Activated CD4-positive, alpha-beta memory T cell treated with anti-CD3 and anti-CD28 coated beads, Interleukin-2, amount 10 ng/mL, durations not matched to agents 7 days and 5 days (primary cell): ENCODE data around the gene CXADR. TPM values are rescaled to one million over a fixed set of nuclear protein-coding genes. Genes with fewer than 3 reads are reported as not detected.
"Not testable (repeated sequence)": the region's sequence is repeated elsewhere in the genome, so short reads cannot be mapped to it uniquely, and the experiment has no call there.

ENCODE experiments used
- CTCF ChIA-PET: fragments of 350-600 bp; sonication (Branson Sonifier 250); formaldehyde crosslinking; loops from one replicate; lab custom pipeline; 2021; ENCODE audit warnings: antibody characterized with exemption, inconsistent platforms; lab: Charles Lee
- POLR2A ChIA-PET: fragments of 350-600 bp; sonication (Branson Sonifier 250); formaldehyde crosslinking; loops from one replicate; lab custom pipeline; 2021; ENCODE audit warnings: antibody characterized with exemption; lab: Charles Lee
- DNase-seq: peaks from one replicate; pipeline ENCODE4 v3.0.0-alpha.2; 2020
- H3K27ac Mint-ChIP-seq: one replicate; pipeline ENCODE4 v1.8.0; 2021; ENCODE audit warnings: mild to moderate bottlenecking, mixed read lengths
- H3K27me3 Mint-ChIP-seq: one replicate; pipeline ENCODE4 v1.8.0; 2021; ENCODE audit warnings: mixed read lengths
- H3K36me3 Mint-ChIP-seq: one replicate; pipeline ENCODE4 v1.8.0; 2021; ENCODE audit warnings: low read depth, mixed read lengths
- H3K4me1 Mint-ChIP-seq: one replicate; pipeline ENCODE4 v1.8.0; 2021; ENCODE audit warnings: mixed read lengths
- H3K4me3 Mint-ChIP-seq: one replicate; pipeline ENCODE4 v1.8.0; 2021; ENCODE audit warnings: mild to moderate bottlenecking, mixed read lengths
- H3K9me3 Mint-ChIP-seq: one replicate; pipeline ENCODE4 v1.8.0; 2021; ENCODE audit warnings: mixed read lengths
- total RNA-seq, 2 experiments: library from RNA; stranded (reverse); gene quantifications; one replicate each; pipeline ENCODE4 v1.2.3, GENCODE V29; 2021

Gene CXADR
- total RNA-seq, 2 experiments from 2014 or later: 0.55 to 0.65 TPM

- Mint-ChIP-seq H3K27ac (peak overlapping the region; percentile 32), H3K4me1 (peaks cover 34% of the 10 kb centered on the region)
- POLR2A ChIA-PET, H3K4me3 Mint-ChIP-seq, H3K9me3 Mint-ChIP-seq, H3K27me3 Mint-ChIP-seq, DNase-seq, H3K36me3 Mint-ChIP-seq, CTCF ChIA-PET: not testable (repeated sequence)
Observed at GRCh38 chr21:17489565-17489964, 23.3 kb upstream of the CXADR start.

- no peaks in the 10 kb centered on the region for H3K36me3 Mint-ChIP-seq
- DNase-seq: peak; percentile 17
- H3K27me3 Mint-ChIP-seq: no peaks in the 10 kb centered on the region
- peaks cover 34% of the 10 kb centered on the region for H3K4me1 Mint-ChIP-seq
- ChIA-PET POLR2A (no interaction called here), CTCF (interaction anchor here (1.1 to 2.2 kb wide), 3 partner anchors 20 to 105 kb away, joined by 3 to 5 read pairs (median 3); no protein-coding TSS in a partner anchor)
- H3K4me3 Mint-ChIP-seq: no peak overlapping the region
- H3K27ac Mint-ChIP-seq: peak overlapping the region; percentile 47
- H3K9me3 Mint-ChIP-seq: no peaks in the 10 kb centered on the region
Observed at GRCh38 chr21:17491716-17492414, 21.0 kb upstream of the CXADR start.

- H3K27me3 Mint-ChIP-seq: peaks cover 3% of the 10 kb centered on the region
- CTCF ChIA-PET: interaction anchor here (1.1 to 1.5 kb wide), 2 partner anchors 24 to 106 kb away, joined by 3 read pairs; no protein-coding TSS in a partner anchor
Observed at GRCh38 chr21:17492415-17493168, 20.3 kb upstream of the CXADR start.

GRCh38 chr21:17494051-17494450 is 18.8 kb upstream of the CXADR start:
- no peak overlapping the region for H3K4me3 Mint-ChIP-seq
- POLR2A ChIA-PET: no interaction called here
- no peak overlapping the region for H3K27ac Mint-ChIP-seq

More at GRCh38 chr21:17492415-17493168, 20.3 kb upstream of the CXADR start:
- Mint-ChIP-seq H3K9me3 (no peaks in the 10 kb centered on the region), H3K27ac (no peak overlapping the region), H3K4me1 (peaks cover 34% of the 10 kb centered on the region), H3K4me3 (no peak overlapping the region), H3K36me3 (no peaks in the 10 kb centered on the region)
- DNase-seq: no peak
- POLR2A ChIA-PET: no interaction called here

GRCh38 chr21:17495680-17496079 is 17.2 kb upstream of the CXADR start:
- no peaks in the 10 kb centered on the region for H3K9me3 Mint-ChIP-seq
- no peak overlapping the region for H3K27ac Mint-ChIP-seq
- no peak overlapping the region for H3K4me3 Mint-ChIP-seq
- no peaks in the 10 kb centered on the region for H3K36me3 Mint-ChIP-seq
- H3K27me3 Mint-ChIP-seq: peaks cover 5% of the 10 kb centered on the region
- DNase-seq: no peak
- peaks cover 15% of the 10 kb centered on the region for H3K4me1 Mint-ChIP-seq
- CTCF ChIA-PET: interaction anchor here (1.2 kb wide), 1 partner anchor 12 kb away, joined by 5 read pairs; no protein-coding TSS in a partner anchor
- POLR2A ChIA-PET: no interaction called here

More at GRCh38 chr21:17494051-17494450, 18.8 kb upstream of the CXADR start:
- Mint-ChIP-seq H3K27me3 (peaks cover 3% of the 10 kb centered on the region), H3K9me3 (no peaks in the 10 kb centered on the region), H3K4me1 (peaks cover 22% of the 10 kb centered on the region), H3K36me3 (no peaks in the 10 kb centered on the region)
- CTCF ChIA-PET: no interaction called here
- DNase-seq: no peak

GRCh38 chr21:17497316-17497715 is 15.5 kb upstream of the CXADR start:
- CTCF ChIA-PET: no interaction called here
- no peak for DNase-seq
- H3K27ac Mint-ChIP-seq: no peak overlapping the region
- H3K9me3 Mint-ChIP-seq: no peaks in the 10 kb centered on the region
- H3K36me3 Mint-ChIP-seq: no peaks in the 10 kb centered on the region
- POLR2A ChIA-PET: no interaction called here
- peaks cover 5% of the 10 kb centered on the region for H3K27me3 Mint-ChIP-seq
- peaks cover 6% of the 10 kb centered on the region for H3K4me1 Mint-ChIP-seq
- no peak overlapping the region for H3K4me3 Mint-ChIP-seq

- no peaks in the 10 kb centered on the region for H3K9me3 Mint-ChIP-seq
- peaks cover 5% of the 10 kb centered on the region for H3K27me3 Mint-ChIP-seq
- DNase-seq: no peak
- no peak overlapping the region for H3K4me3 Mint-ChIP-seq
- ChIA-PET POLR2A (no interaction called here), CTCF (no interaction called here)
- no peaks in the 10 kb centered on the region for H3K4me1 Mint-ChIP-seq
- no peaks in the 10 kb centered on the region for H3K36me3 Mint-ChIP-seq
- H3K27ac Mint-ChIP-seq: no peak overlapping the region
Observed at GRCh38 chr21:17498586-17498985, 14.3 kb upstream of the CXADR start.

GRCh38 chr21:17501107-17502006 is 11.5 kb upstream of the CXADR start:
- CTCF ChIA-PET: no interaction called here
- Mint-ChIP-seq H3K27me3 (peaks cover 5% of the 10 kb centered on the region), H3K4me1 (no peaks in the 10 kb centered on the region), H3K36me3 (no peaks in the 10 kb centered on the region), H3K27ac (no peak overlapping the region), H3K4me3 (no peak overlapping the region), H3K9me3 (no peaks in the 10 kb centered on the region)
- POLR2A ChIA-PET: no interaction called here
- no peak for DNase-seq

- POLR2A ChIA-PET, H3K27ac Mint-ChIP-seq, H3K4me3 Mint-ChIP-seq: not testable (repeated sequence)
Observed at GRCh38 chr21:17502985-17503384, 9.9 kb upstream of the CXADR start.

GRCh38 chr21:17506951-17507350 is 5.9 kb upstream of the CXADR start:
- no peak overlapping the region for H3K4me3 Mint-ChIP-seq
- H3K27ac Mint-ChIP-seq: no peak overlapping the region
- H3K36me3 Mint-ChIP-seq: no peaks in the 10 kb centered on the region
- CTCF ChIA-PET: no interaction called here
- no peaks in the 10 kb centered on the region for H3K9me3 Mint-ChIP-seq
- H3K4me1 Mint-ChIP-seq: peaks cover 3% of the 10 kb centered on the region
- POLR2A ChIA-PET: no interaction called here
- no peak for DNase-seq
- H3K27me3 Mint-ChIP-seq: peaks cover 14% of the 10 kb centered on the region

More at GRCh38 chr21:17502985-17503384, 9.9 kb upstream of the CXADR start:
- H3K36me3 Mint-ChIP-seq, H3K27me3 Mint-ChIP-seq, H3K4me1 Mint-ChIP-seq, CTCF ChIA-PET, H3K9me3 Mint-ChIP-seq, DNase-seq: not testable (repeated sequence)

- CTCF ChIA-PET: no interaction called here
- POLR2A ChIA-PET: no interaction called here
- H3K9me3 Mint-ChIP-seq: no peaks in the 10 kb centered on the region
- no peak for DNase-seq
- H3K27me3 Mint-ChIP-seq: peaks cover 18% of the 10 kb centered on the region
- no peaks in the 10 kb centered on the region for H3K36me3 Mint-ChIP-seq
- H3K4me3 Mint-ChIP-seq: no peak overlapping the region
- H3K4me1 Mint-ChIP-seq: peaks cover 7% of the 10 kb centered on the region
- no peak overlapping the region for H3K27ac Mint-ChIP-seq
Observed at GRCh38 chr21:17507591-17507990, 5.3 kb upstream of the CXADR start.

GRCh38 chr21:17513214-17514123 is 626 bp downstream of the CXADR start:
- DNase-seq: peak; percentile 18
- Mint-ChIP-seq H3K36me3 (no peaks in the 10 kb centered on the region), H3K27ac (no peak overlapping the region), H3K27me3 (peaks cover 41% of the 10 kb centered on the region), H3K4me3 (peak overlapping the region; percentile 80), H3K4me1 (peaks cover 16% of the 10 kb centered on the region), H3K9me3 (no peaks in the 10 kb centered on the region)
- ChIA-PET POLR2A (no interaction called here), CTCF (interaction anchor here (1.0 kb wide), 1 partner anchor 13 kb away, joined by 4 read pairs; no protein-coding TSS in a partner anchor)
